Lower leg skin (tissue), 3 donors: Measurements from ENCODE around the gene EHBP1.

Experiments
- CTCF ChIP-seq, 3 donors: fragments of 450-650 bp; IDR thresholded peaks; one replicate each; pipeline ENCODE4 v1.5.1; 2016; ENCODE audit warnings: antibody characterized with exemption in 3 of 3, mild to moderate bottlenecking in 3 of 3, moderate library complexity in 2 of 3
- POLR2A ChIP-seq, 2 donors: fragments of 450-650 bp; IDR thresholded peaks; one replicate each; pipeline ENCODE4 v1.6.1; 2016 to 2017; ENCODE audit warnings: antibody characterized with exemption in 2 of 2, mild to moderate bottlenecking in 1 of 2, moderate library complexity in 1 of 2

DNA sequence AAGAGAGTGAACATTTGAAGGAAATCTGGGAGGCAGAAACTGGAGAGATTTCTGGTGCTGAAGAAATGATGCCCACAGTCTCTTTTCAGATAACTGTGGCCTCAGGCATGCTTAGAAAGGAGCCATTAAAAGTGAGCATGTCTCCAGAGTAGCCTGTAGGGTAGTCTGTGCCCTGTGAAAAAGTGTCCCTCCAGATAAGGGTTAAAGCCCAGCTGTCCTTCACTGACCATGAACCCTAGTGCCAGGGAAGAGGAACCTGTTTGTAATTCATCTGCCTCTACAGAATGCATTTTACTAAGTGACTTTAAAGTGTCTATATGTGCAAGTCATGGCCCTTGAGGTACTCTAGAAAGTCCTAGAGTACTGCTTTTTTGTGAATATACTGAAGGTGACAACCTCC lies 30.5 kb upstream of the EHBP1 start:
- TF ChIP-seq CTCF (IDR thresholded peaks at IDR 0.05) (no peak), POLR2A (IDR thresholded peaks at IDR 0.05) (no peak)
